Esophagus squamous epithelium (tissue), 5 donors: Measurements from ENCODE around the gene TBATA. TPM values are rescaled to one million over a fixed set of nuclear protein-coding genes. Genes with fewer than 3 reads are reported as not detected.

Source experiments
- DNase-seq: peaks from one replicate; lab custom pipeline; 2025; lab: John Stamatoyannopoulos, UW
- H3K27ac ChIP-seq, 4 donors: fragments of 200-600 bp; sonication (generic); one replicate each; pipeline ENCODE4 v1.5.1; 2016 to 2019; ENCODE audit warnings: mild to moderate bottlenecking in 1 of 4
- H3K27me3 ChIP-seq, 4 donors: fragments of 200-600 bp; sonication (generic); 1 replicate in 3 of 4; 2 replicates in 1 of 4; pipeline versions ENCODE4 v1.5.1 to v1.6.0; 2017 to 2021; ENCODE audit warnings: antibody characterized with exemption in 1 of 4
- H3K36me3 ChIP-seq, 3 donors: fragments of 200-600 bp; sonication (generic); one replicate each; pipeline ENCODE4 v1.5.1; 2016 to 2019
- H3K4me1 ChIP-seq, 3 donors: fragments of 200-600 bp; sonication (generic); one replicate each; pipeline ENCODE4 v1.5.1; 2017 to 2019
- H3K4me3 ChIP-seq, 4 donors: fragments of 200-600 bp; sonication (generic); 1 replicate in 3 of 4; 2 replicates in 1 of 4; pipeline ENCODE4 v1.5.1; 2016 to 2019; ENCODE audit warnings: mild to moderate bottlenecking in 2 of 4, moderate library complexity in 1 of 4
- H3K9me3 ChIP-seq, 3 donors: fragments of 200-600 bp; sonication (generic); one replicate each; pipeline ENCODE4 v1.5.1; 2016 to 2019
- POLR2A ChIP-seq, 4 donors: fragments of 450-650 bp; IDR thresholded peaks; one replicate each; pipeline ENCODE4 v1.6.1; 2017; ENCODE audit warnings: antibody characterized with exemption in 4 of 4, mild to moderate bottlenecking in 4 of 4, moderate library complexity in 3 of 4
- WGBS, 2 donors: methylation state at CpG; one replicate each; pipeline ENCODE4 v1.1.5; 2018; 5-methylcytosine and 5-hydroxymethylcytosine counted together
- intact Hi-C: fragments of 100-400 bp; cut with DNase I; formaldehyde crosslinking; loops from one replicate; pipeline ENCODE4 v1.15.0; 2022
- total RNA-seq, 4 donors: library from RNA; depleted of rRNA; stranded (reverse); fragments of >200 nt; gene quantifications; one replicate each; pipeline ENCODE4 v1.1.0, GENCODE V29; 2016
- TF ChIP-seq, protein P1 (sequence below), 6 experiments: fragments of 450-650 bp in 4 of 6; fragments of 200-600 bp in 2 of 6; sonication (generic) in 2 of 6; IDR thresholded peaks; one replicate each; pipeline ENCODE4 v1.5.1; 2016 to 2019; ENCODE audit warnings: antibody characterized with exemption in 6 of 6, mild to moderate bottlenecking in 4 of 6, moderate library complexity in 4 of 6
- donor health status: DM: yes; HTN: yes; CAD: no.

Gene TBATA
- total RNA-seq, 4 donors from 2014 or later: not detected

DNA sequence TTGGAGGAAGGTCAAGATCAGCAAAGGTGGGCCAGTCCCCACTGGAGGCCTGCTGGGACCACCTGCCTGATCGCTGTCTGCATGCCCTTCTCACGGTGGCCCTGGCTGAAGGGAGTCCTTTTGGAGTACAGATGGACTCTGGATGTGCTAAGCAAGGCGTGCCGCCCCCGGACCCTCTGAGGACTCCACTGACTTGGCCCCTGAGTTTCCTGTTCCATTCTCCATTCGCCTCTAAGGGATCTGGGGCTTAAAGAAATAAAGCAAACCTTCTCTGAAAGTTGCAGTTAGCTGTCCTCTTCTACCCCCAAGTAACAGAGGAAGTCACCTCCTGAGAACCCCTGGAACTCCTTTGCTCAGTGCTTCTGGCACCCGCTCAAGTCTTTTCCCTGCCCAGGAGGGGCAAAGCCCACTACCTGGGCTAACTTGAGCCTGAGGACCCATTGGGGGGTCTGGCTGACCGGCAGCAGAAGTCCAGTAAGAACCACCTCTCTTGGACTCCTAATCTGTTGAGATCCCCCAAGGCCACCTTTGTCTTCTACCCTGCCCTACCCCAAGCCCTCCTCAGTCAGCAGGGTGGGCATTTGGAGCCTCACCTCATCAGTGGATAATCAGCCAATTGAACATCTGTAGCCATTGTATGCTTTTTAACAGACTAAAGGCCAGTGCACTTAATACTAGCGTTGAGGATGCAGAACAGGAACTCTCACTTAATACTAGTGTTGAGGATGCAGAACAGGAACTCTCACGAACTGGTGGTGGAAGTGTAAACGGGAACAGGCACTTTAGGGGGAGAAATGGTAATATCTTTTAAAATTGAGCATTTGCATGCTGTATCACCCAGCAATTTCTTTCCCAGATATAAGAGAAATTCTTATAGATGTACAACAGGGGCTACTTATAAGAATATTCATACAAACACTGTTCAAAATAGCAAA is 2.2 kb downstream of the TBATA start:
- Histone ChIP-seq H3K36me3 (no peaks in the 10 kb centered on the region), H3K27ac (no peak overlapping the region), H3K4me3 (no peak overlapping the region), H3K9me3 (no peaks in the 10 kb centered on the region), H3K4me1 (peaks cover 0 to 27% (median 2%) of the 10 kb centered on the region in 3 donors), H3K27me3 (peaks cover 0 to 5% (median 0%) of the 10 kb centered on the region in 4 donors)
- 71 to 74% methylated on average over 7 to 8 of the region's 11 CpGs for WGBS, 2 donors
- no peak for DNase-seq
- TF ChIP-seq POLR2A (IDR thresholded peaks at IDR 0.05): no peak
- TF ChIP-seq, protein P1, sequence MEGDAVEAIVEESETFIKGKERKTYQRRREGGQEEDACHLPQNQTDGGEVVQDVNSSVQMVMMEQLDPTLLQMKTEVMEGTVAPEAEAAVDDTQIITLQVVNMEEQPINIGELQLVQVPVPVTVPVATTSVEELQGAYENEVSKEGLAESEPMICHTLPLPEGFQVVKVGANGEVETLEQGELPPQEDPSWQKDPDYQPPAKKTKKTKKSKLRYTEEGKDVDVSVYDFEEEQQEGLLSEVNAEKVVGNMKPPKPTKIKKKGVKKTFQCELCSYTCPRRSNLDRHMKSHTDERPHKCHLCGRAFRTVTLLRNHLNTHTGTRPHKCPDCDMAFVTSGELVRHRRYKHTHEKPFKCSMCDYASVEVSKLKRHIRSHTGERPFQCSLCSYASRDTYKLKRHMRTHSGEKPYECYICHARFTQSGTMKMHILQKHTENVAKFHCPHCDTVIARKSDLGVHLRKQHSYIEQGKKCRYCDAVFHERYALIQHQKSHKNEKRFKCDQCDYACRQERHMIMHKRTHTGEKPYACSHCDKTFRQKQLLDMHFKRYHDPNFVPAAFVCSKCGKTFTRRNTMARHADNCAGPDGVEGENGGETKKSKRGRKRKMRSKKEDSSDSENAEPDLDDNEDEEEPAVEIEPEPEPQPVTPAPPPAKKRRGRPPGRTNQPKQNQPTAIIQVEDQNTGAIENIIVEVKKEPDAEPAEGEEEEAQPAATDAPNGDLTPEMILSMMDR (IDR thresholded peaks at IDR 0.05): no peak
- intact Hi-C loops: no loop called here

DNA sequence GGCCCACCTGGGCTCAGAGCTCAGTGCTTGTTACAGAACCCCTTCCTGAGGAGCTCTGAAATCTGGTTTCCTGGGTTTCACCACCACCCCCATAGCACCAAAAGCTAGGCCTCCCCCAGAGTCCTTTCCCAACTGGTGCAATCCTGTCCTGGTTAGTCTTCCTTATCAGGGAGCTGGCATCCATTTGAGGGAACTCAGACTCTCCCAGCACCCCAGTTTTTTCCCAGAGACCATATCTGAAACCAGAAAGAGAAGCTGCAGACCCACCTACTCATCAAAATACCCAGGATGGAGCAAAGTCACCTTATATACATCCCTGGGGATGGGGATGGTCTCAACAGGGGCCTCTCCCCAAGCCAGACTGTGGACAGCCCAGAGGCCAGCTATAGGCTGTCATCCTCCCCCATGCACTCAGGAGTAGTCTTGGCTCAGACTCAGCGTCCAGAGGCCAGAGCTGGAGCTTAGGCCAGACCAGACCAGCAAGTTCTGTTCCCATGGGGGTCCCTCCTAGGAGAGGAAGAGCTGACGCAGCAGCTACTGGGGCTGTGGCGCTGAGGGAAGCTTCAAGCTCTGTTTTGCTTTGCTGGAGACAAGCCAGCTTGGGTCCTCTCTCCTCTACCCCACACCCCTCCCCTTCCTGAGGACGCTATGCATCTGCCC is 3.0 kb downstream of the TBATA start:
- no peaks in the 10 kb centered on the region for H3K9me3 ChIP-seq
- WGBS, 2 donors: 85% methylated on average over 3 of the region's 4 CpGs; no CpG with 5 or more reads in 1 of the 2 donors
- peaks cover 0 to 5% (median 0%) of the 10 kb centered on the region in 4 donors for H3K27me3 ChIP-seq
- no peaks in the 10 kb centered on the region for H3K36me3 ChIP-seq
- no peak overlapping the region for H3K4me3 ChIP-seq
- H3K4me1 ChIP-seq: peaks cover 0 to 27% (median 2%) of the 10 kb centered on the region in 3 donors
- intact Hi-C loops: no loop called here
- H3K27ac ChIP-seq: no peak overlapping the region
- no peak for TF ChIP-seq POLR2A (IDR thresholded peaks at IDR 0.05)
- TF ChIP-seq, protein P1 (IDR thresholded peaks at IDR 0.05): no peak
- no peak for DNase-seq

DNA sequence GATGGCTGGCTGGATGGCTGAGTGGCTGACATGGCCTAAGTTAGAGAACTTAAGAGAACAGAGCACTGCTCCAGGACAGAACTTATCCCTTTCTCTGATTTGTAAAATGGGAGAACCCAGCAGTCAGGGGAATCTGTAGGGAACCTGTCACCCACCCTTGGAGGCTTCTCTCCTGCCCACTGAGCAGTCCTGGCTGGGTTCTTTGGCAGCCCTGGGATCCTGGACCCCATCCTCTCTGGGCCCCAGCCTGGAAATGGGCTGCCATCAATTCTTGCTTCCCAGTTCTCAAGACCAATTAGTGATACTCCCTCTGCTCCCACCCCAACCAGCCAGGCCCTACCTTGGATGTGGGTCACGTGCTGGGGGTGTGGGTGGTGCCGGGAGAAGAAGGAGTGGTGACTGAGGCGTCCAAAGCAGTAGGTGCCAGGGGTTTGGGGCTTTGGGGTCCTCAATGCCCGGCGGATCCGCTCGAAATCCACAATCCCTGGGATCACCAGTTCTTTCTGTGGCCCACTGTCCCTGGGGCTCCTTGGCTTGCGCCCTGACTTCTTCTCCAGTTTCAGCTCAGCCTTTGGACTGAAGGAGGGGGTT is 3.6 kb downstream of the TBATA start:
- 70% methylated on average over 2 of the region's 8 CpGs; no CpG with 5 or more reads in 1 of the 2 donors for WGBS, 2 donors
- intact Hi-C loops: no loop called here
- Histone ChIP-seq H3K4me1 (peaks cover 0 to 22% (median 2%) of the 10 kb centered on the region in 3 donors), H3K4me3 (no peak overlapping the region), H3K9me3 (no peaks in the 10 kb centered on the region), H3K27ac (no peak overlapping the region), H3K27me3 (peaks cover 0 to 5% (median 0%) of the 10 kb centered on the region in 4 donors), H3K36me3 (no peaks in the 10 kb centered on the region)
- DNase-seq: no peak
- TF ChIP-seq, protein P1 (IDR thresholded peaks at IDR 0.05): no peak
- TF ChIP-seq POLR2A (IDR thresholded peaks at IDR 0.05): no peak

DNA sequence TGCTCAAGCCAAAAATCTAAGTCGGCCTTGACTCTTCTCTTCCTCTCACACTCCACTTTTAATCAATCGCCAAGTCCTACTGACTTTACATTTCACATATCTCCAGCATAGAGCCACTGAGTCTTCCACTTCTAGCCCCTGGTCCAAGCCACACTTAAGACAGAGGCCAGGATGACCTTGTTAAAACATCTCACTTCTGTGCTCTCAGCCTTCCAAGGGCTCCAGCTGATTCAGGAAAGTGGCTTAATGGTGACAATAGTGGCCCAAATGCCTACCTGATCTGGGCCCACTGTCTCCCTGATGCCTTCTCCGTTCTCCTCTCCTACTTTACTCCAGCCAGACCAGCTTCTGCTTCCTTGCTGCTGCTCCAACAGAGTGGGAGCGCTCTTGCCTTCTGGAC is 4.4 kb downstream of the TBATA start:
- H3K36me3 ChIP-seq: no peaks in the 10 kb centered on the region
- no peak overlapping the region for H3K4me3 ChIP-seq
- no peak overlapping the region for H3K27ac ChIP-seq
- WGBS, 2 donors: 88 to 100% methylated on average over 4 of the region's 4 CpGs
- H3K27me3 ChIP-seq: peaks cover 0 to 5% (median 0%) of the 10 kb centered on the region in 4 donors
- DNase-seq: no peak
- H3K4me1 ChIP-seq: peaks cover 0 to 21% (median 2%) of the 10 kb centered on the region in 3 donors
- no peaks in the 10 kb centered on the region for H3K9me3 ChIP-seq
- TF ChIP-seq, protein P1 (IDR thresholded peaks at IDR 0.05): no peak
- no peak for TF ChIP-seq POLR2A (IDR thresholded peaks at IDR 0.05)
- intact Hi-C loops: no loop called here
